ENCODE data around the gene C5AR1.
"Not testable (repeated sequence)": the region's sequence is repeated elsewhere in the genome, so short reads cannot be mapped to it uniquely, and the experiment has no call there.

Gene C5AR1

GRCh38 chr19:47357788-47358680 lies 48.4 kb downstream of the C5AR1 start:
- peak; percentile 7 for DNase-seq
- Histone ChIP-seq H3K27ac (no peak overlapping the region), H3K4me3 (ENCODE audit: low read depth, low read length) (no peak overlapping the region), H3K36me3 (replicated peaks) (peaks cover 87% of the 10 kb centered on the region), H3K27me3 (replicated peaks) (no peaks in the 10 kb centered on the region)
- in situ Hi-C loops (cut with HindIII; ENCODE audit: low pct_ligation_motif_present, low sequenced_read_pairs): no loop called here
- TF ChIP-seq, protein P1, sequence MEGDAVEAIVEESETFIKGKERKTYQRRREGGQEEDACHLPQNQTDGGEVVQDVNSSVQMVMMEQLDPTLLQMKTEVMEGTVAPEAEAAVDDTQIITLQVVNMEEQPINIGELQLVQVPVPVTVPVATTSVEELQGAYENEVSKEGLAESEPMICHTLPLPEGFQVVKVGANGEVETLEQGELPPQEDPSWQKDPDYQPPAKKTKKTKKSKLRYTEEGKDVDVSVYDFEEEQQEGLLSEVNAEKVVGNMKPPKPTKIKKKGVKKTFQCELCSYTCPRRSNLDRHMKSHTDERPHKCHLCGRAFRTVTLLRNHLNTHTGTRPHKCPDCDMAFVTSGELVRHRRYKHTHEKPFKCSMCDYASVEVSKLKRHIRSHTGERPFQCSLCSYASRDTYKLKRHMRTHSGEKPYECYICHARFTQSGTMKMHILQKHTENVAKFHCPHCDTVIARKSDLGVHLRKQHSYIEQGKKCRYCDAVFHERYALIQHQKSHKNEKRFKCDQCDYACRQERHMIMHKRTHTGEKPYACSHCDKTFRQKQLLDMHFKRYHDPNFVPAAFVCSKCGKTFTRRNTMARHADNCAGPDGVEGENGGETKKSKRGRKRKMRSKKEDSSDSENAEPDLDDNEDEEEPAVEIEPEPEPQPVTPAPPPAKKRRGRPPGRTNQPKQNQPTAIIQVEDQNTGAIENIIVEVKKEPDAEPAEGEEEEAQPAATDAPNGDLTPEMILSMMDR (IDR thresholded peaks at IDR 0.05; ENCODE audit: low read depth, low read length, missing control alignments): peak; percentile 55

DNA sequence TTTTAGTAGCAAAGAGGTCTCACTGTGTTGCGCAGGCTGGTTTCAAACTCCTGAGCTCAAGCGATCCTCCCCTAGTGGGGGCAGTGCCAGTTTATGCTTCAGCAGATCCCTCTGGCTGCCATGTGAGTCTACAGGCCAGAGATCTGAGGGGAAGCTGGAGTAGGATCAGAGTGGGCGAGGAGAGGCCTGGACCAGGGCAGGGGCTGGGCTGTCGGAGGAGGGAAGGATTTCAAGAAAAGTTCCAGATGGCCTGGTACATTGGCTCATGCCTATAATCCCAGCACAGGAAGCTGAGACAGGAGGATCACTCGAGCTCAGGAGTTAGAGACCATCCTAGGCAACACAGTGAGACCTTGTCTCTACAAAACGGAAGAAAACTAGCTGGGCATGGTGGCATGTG lies 49.3 kb downstream of the C5AR1 start:
- in situ Hi-C loops (cut with HindIII; ENCODE audit: low pct_ligation_motif_present, low sequenced_read_pairs): no loop called here
- Histone ChIP-seq H3K36me3 (replicated peaks) (peaks cover 83% of the 10 kb centered on the region), H3K27me3 (replicated peaks) (no peaks in the 10 kb centered on the region), H3K4me3 (ENCODE audit: low read depth, low read length) (no peak overlapping the region), H3K27ac (no peak overlapping the region)
- no peak for DNase-seq
- TF ChIP-seq, protein P1 (IDR thresholded peaks at IDR 0.05; ENCODE audit: low read depth, low read length, missing control alignments): no peak

DNA sequence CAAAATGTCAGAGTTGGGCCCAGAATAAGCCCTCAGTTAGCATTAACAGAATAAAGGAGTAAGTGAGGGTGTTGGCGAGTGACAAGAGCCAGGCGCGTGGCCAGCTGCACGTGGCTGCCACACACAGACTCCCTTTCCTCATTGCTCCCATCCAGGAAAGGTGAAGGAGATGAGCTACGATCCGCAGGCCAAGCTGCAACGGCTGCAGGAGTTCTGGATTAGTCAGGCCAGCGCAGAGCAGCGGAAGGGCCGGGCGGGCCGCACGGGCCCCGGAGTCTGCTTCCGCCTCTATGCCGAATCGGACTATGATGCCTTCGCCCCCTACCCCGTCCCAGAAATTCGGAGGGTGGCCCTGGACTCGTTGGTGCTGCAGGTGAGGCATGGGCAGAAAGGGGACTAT lies 52.7 kb downstream of the C5AR1 start:
- H3K27ac ChIP-seq: no peak overlapping the region

GRCh38 chr19:47363758-47364531 lies 54.3 kb downstream of the C5AR1 start:
- TF ChIP-seq, protein P1 (IDR thresholded peaks at IDR 0.05; ENCODE audit: low read depth, low read length, missing control alignments): no peak
- in situ Hi-C loops (cut with HindIII; ENCODE audit: low pct_ligation_motif_present, low sequenced_read_pairs): no loop called here
- DNase-seq: peak; percentile 20
- H3K27ac ChIP-seq: peak overlapping the region; percentile 35
- H3K36me3 ChIP-seq (replicated peaks): peaks cover 58% of the 10 kb centered on the region
- H3K27me3 ChIP-seq (replicated peaks): no peaks in the 10 kb centered on the region
- no peak overlapping the region for H3K4me3 ChIP-seq (ENCODE audit: low read depth, low read length)

More for the DNA sequence above, 52.7 kb downstream of the C5AR1 start:
- H3K4me3 ChIP-seq (ENCODE audit: low read depth, low read length): no peak overlapping the region
- peaks cover 70% of the 10 kb centered on the region for H3K36me3 ChIP-seq (replicated peaks)
- in situ Hi-C loops (cut with HindIII; ENCODE audit: low pct_ligation_motif_present, low sequenced_read_pairs): no loop called here
- no peak for DNase-seq
- H3K27me3 ChIP-seq (replicated peaks): no peaks in the 10 kb centered on the region
- TF ChIP-seq, protein P1 (IDR thresholded peaks at IDR 0.05; ENCODE audit: low read depth, low read length, missing control alignments): no peak

DNA sequence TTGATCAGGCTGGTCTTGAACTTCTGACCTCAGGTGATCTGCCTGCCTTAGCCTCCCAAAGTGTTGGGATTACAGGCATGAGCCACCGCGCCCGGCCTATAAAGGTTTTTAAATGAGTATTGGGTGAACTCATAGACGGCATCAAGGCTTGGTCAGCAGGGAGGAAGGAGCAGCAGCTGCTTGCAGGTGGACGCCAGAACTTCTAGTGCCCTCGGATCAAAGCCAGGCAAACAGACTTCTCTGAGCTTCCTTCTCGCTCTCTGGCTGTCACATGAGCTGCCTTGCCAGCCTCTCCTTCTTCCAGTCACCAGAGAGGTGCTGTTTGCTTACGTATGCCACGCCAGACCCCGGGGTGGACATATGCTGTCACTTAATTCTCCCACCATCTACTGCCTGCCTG lies 55.8 kb downstream of the C5AR1 start:
- H3K27ac ChIP-seq; H3K27me3 ChIP-seq (replicated peaks); H3K4me3 ChIP-seq (ENCODE audit: low read depth, low read length); DNase-seq; in situ Hi-C loops (cut with HindIII; ENCODE audit: low pct_ligation_motif_present, low sequenced_read_pairs): not testable (repeated sequence)
- peaks cover 49% of the 10 kb centered on the region for H3K36me3 ChIP-seq (replicated peaks)

GRCh38 chr19:47370045-47370611 lies 60.5 kb downstream of the C5AR1 start:
- H3K36me3 ChIP-seq (replicated peaks): peaks cover 43% of the 10 kb centered on the region
- no peak overlapping the region for H3K4me3 ChIP-seq (ENCODE audit: low read depth, low read length)
- H3K27me3 ChIP-seq (replicated peaks): no peaks in the 10 kb centered on the region
- in situ Hi-C loops (cut with HindIII; ENCODE audit: low pct_ligation_motif_present, low sequenced_read_pairs): no loop called here
- DNase-seq: peak; percentile 74
- TF ChIP-seq, protein P1 (IDR thresholded peaks at IDR 0.05; ENCODE audit: low read depth, low read length, missing control alignments): no peak
- peak overlapping the region; percentile 27 for H3K27ac ChIP-seq
